HS-5 (cell line): Measurements from ENCODE around the gene PLXNA1.

Experiments used
- DNase-seq: peaks from one replicate; pipeline ENCODE4 v3.0.0-alpha.2; 2012; ENCODE audit warnings: low read depth

PLXNA1 gene

GRCh38 chr3:127002195-127003174 lies 19.6 kb downstream of the PLXNA1 start:
- DNase-seq = peak; percentile 72

GRCh38 chr3:127003175-127003555 lies 20.2 kb downstream of the PLXNA1 start:
- DNase-seq = no peak

GRCh38 chr3:127003601-127004280 lies 20.8 kb downstream of the PLXNA1 start:
- DNase-seq = no peak

DNA sequence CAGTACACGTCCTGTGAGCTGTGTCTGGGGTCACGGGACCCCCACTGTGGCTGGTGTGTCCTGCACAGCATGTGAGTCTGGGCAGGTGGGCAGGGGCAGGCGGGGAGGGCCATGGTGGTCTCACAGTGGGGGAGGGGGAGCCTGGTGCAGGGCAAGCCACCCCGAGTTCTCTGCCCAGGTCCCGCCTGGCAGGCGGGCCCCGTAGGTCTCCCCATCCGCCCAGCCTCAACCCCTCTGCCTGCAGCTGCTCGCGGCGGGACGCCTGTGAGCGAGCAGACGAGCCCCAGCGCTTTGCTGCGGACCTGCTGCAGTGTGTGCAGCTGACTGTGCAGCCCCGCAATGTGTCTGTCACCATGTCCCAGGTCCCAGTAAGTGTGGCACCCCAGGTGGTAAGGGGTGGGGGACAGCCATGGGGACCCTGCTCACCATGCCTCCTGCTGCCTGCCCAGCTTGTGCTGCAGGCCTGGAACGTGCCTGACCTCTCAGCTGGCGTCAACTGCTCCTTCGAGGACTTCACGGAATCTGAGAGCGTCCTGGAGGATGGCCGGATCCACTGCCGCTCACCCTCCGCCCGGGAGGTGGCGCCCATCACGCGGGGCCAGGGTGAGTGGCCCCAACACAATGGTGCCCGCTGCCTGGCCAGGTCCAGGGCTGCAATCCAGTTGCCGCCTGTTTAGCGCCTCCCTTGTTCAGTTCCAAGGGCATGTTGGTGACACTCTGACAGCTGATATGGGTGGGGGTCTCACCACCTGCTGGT lies 21.9 kb downstream of the PLXNA1 start:
- no peak for DNase-seq

DNA sequence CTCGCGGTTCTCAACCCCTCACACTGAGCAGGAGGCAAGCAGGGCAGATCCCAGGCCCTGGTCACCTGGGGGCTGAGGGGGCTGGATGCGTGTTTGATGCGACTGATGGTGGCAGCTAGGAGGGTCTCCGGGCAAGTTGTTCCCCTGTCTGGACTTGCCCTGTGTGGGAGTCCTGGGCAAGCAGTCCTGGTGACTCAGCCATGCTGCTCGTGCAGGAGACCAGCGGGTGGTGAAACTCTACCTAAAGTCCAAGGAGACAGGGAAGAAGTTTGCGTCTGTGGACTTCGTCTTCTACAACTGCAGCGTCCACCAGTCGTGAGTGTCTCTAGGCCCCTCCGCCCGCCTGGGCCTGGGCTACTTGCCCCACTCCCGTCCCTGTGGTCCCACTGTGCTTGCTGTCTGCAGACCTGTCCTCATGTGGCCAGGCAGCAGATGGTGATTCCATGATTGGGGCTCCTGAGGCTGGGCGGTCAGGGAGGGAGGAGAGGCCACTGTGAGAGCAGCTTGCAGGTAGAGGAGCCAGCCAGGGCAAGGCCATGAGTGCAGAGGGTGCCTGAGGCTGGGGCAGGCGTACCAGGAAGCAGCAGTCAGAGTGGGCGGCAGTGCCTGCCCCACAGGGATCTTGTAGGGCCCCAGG lies 23.1 kb downstream of the PLXNA1 start:
- DNase-seq = no peak

DNA sequence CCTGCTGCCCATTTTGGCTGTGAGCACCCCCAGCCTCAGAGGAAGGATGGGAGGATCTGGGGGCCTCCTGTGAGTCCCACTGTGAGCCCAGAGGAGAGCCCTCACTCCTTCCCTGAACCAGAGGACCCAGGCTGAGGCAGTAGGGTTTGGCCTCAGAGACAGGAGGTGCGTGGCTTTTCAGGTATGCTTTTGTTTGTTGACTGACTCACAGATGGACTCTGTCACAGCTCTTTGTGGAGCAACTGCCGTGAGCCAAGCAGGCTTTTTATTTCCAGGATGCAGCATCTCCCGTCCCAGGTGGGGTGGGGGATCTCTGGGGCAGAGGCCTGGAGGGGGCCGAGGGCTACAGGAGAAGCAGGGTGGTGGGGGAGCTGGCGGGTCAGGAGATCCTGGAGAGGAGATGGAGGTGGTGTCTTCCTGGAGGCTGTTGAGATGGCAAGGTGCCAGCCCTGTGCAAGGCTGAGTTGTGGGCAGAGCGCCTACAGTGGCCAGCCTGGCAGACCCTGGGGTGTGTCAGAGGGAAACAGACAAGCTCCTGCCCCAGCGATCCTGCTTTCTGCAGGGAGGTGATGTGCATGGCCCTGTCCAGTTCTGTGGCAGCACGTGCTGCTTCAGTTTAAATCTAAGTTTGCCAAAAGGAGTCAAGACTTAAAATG lies 24.0 kb downstream of the PLXNA1 start:
- no peak for DNase-seq

DNA sequence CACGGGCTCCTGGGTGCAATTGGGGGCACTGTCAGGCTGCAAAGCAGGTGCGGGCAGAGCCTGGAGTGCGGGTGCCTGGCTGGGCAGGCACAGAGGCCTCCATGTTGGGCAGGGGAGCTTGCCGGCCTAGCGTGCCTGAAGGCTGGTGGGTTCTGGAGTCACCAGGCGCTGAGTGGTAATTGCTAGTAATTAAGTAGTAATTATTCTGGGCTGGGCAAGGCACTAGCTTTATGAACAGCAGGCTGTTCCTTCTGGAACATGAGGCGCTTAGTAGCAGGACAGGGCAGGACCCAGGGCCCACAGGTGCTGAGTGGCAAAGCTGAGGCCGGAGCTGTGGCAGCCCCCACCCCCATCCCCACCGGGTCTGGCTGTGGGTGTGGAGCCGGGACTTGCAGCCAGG lies 25.3 kb downstream of the PLXNA1 start:
- no peak for DNase-seq

GRCh38 chr3:127009531-127009930 lies 26.6 kb downstream of the PLXNA1 start:
- DNase-seq = no peak

DNA sequence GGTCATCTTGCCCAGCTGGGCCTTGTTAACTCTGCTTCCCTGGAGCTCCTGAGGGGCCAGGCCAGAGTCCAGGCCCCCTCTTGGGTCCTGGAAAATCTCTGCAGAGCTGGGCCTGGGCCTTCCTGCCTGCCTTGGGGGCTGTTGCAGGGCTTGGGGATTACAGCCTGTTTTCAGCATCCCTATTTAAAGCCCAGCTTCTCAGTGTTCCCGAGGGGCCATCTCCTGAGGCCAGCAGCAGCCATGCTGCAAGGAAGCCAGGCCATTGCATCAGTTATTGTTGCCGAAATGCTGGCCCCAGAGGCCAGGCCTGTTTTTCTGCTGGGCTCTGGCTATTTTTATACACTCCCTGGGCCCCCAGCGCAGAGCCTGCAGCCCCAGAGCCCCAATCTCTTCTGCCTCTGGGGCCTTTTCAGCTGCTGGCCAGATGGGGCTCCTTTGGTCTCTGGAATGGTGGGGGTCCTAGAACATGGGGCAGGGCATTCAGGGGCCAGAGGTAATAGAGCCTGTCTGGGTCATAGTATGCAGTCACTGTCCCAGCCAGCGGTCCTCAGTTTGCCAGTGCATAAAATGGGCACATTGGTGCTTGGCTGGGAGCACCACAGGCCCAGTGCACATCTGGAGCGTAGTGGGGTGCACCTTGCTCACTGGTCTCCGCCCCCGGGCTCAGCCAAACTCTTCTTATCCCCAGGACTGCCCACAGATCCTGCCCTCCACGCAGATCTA lies 28.5 kb downstream of the PLXNA1 start:
- no peak for DNase-seq

GRCh38 chr3:127012091-127012490 lies 29.2 kb downstream of the PLXNA1 start:
- DNase-seq = no peak

- DNase-seq = no peak
Observed at GRCh38 chr3:127013181-127013580, 30.3 kb downstream of the PLXNA1 start.

DNA sequence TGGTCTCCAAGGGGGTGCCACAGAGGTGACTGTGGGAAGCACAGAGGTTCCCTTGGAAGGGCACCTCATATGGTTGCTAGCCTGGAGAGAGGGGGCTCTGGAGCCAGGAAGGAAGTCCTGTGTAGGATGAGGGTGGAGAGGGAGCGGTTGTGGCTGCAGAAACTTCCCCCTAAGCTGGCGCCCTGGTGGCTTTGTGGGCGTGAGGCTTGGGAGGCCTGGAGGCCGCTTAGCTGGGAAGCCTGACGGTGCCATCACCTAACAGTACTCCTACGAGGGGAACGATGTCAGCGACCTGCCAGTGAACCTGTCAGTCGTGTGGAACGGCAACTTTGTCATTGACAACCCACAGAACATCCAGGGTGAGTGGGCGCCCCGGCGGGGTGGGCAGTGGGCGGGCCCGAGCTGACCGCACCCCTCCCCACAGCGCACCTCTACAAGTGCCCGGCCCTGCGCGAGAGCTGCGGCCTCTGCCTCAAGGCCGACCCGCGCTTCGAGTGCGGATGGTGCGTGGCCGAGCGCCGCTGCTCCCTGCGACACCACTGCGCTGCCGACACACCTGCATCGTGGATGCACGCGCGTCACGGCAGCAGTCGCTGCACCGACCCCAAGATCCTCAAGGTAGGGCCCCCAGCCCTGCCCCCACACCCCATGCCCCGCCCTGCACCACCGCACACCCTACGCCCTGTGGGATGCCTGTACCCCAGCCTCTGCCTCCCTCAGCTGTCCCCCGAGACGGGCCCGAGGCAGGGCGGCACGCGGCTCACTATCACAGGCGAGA lies 31.0 kb downstream of the PLXNA1 start:
- DNase-seq = no peak

DNA sequence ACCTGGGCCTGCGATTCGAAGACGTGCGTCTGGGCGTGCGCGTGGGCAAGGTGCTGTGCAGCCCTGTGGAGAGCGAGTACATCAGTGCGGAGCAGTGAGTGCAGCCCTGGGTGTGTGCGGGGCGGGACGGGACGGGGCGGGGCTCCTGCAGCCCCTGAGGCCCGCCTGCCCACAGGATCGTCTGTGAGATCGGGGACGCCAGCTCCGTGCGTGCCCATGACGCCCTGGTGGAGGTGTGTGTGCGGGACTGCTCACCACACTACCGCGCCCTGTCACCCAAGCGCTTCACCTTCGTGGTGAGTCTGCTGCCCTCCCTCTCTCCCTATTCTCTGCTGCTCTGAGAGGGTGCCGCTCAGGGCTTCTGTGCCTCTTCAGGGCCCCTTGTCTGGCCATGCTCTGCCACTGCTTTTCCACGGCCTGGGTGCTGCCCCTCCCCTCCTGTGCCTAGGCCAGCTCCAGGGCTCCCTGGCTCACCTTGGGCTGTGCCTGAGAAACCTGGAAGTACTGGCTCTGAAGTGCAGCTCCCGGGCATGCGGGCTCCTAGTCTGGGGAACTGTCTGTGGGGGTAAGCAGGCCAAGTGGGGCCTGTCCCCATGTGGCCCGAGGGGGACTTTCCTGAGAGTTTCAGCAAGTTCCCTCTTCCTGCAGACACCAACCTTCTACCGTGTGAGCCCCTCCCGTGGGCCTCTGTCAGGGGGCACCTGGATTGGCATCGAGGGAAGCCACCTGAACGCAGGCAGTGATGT lies 31.8 kb downstream of the PLXNA1 start:
- no peak for DNase-seq

DNA sequence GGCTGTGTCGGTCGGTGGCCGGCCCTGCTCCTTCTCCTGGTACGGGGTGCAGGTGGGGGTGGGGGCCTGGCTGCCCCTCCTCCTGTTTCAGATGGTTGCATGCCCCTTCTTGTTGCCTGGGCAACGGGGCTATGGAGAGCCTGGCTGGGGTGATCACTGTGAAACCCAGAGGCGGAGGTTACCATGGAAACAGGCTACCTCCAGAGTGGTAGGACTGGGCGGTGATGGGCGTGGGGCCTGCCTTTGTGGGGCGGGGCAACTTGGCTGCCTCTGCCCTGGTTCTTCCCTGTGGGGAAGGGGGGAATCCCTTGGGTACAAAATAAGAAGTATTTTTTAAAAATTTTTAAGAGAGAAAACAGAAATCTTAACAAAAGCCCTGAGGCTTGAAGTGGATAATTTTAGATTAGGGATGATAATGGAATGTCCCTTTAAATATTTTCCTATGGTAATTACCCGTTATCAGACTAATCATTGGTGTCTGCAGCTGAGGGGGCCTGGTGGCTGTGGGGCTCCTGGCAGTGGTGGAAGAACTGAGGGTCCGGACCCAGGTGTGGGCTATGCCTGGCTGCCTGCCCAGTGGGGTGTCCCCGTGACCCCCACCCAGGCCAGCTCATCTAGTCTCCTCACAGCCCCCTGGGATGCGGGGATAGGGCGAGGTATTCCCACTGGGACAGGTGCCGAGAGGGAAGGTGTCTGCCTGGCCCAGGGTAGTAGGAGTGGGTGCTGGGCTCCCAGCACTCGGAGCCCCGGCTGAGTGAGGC lies 32.5 kb downstream of the PLXNA1 start:
- DNase-seq = no peak

- no peak for DNase-seq
Observed at GRCh38 chr3:127016043-127016343, 33.1 kb downstream of the PLXNA1 start.

GRCh38 chr3:127016461-127016860 lies 33.5 kb downstream of the PLXNA1 start:
- no peak for DNase-seq

DNA sequence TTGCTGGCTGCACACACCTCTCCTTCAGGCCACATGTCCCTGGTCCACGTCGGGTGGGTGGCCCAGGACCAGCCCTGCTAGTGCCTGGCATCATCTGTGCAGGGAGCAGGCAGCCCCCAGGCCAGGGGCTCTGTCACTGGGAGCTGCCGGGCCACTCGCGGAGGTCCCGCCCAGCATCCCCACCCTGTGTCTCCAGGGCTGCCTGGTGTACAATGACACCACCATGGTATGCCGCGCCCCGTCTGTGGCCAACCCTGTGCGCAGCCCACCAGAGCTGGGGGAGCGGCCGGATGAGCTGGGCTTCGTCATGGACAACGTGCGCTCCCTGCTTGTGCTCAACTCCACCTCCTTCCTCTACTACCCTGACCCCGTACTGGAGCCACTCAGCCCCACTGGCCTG lies 34.3 kb downstream of the PLXNA1 start:
- DNase-seq = no peak

DNA sequence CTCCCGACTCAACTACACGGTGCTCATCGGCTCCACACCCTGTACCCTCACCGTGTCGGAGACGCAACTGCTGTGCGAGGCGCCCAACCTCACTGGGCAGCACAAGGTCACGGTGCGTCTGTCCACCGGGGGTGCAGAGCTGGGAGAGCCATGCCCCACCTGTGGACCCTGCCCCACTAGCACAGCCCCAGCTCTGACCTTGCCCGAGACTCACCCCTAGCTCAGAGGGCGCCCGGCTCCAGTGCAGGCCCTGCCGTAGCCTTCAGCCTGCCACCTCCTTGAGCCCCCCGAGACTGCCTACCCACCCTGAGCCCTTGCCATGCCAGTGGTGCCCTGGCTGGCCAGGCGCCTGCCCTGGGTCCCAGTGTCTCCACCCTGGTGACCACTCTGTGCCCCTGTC lies 34.9 kb downstream of the PLXNA1 start:
- no peak for DNase-seq

DNA sequence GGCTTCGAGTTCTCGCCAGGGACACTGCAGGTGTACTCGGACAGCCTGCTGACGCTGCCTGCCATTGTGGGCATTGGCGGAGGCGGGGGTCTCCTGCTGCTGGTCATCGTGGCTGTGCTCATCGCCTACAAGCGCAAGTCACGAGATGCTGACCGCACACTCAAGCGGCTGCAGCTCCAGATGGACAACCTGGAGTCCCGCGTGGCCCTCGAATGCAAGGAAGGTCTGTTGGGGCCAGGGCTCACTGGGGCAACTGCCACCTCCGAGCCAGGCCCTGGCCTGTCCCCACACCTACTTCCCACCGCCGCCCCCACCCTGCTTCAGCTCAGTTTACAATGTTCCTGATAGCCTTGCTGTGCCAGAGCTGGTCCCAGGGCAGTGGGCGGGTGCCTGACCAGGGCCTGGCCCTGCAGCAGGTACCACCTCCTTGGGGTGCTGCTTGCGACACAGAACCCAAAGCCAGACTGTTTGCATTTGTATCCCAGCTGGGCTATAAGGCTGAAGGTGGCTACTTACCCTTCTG lies 35.5 kb downstream of the PLXNA1 start:
- no peak for DNase-seq
